B cell (primary cell): ENCODE results near the gene ECE2. TPM values are rescaled to one million over a fixed set of nuclear protein-coding genes. Genes with fewer than 3 reads are reported as not detected.

Experiments
- ATAC-seq: fragments of 200-7000 bp; cut with Tn5 transposase; one replicate; pipeline ENCODE4 v1.10.0; 2021; ENCODE audit warnings: low read depth, mild to moderate bottlenecking, moderate number of reproducible peaks, moderate library complexity
- CTCF ChIA-PET: fragments of 350-600 bp; sonication (Branson Sonifier 250); formaldehyde crosslinking; loops from one replicate; lab custom pipeline; 2021; ENCODE audit warnings: antibody characterized with exemption, inconsistent platforms; lab: Charles Lee
- POLR2A ChIA-PET: fragments of 350-600 bp; sonication (Branson Sonifier 250); formaldehyde crosslinking; loops from one replicate; lab custom pipeline; 2021; ENCODE audit warnings: antibody characterized with exemption; lab: Charles Lee
- DNase-seq: peaks from one replicate; pipeline ENCODE4 v3.0.0; 2013
- H2AFZ ChIP-seq: 2 replicates; pipeline ENCODE4 v1.6.1; 2012; ENCODE audit warnings: mild to moderate bottlenecking, low read depth, low read length; ENCODE audit not compliant: insufficient read depth, poor library complexity, severe bottlenecking
- H3K27ac ChIP-seq, 2 donors: 1 replicate in 1 of 2; 2 replicates in 1 of 2; pipeline ENCODE4 v1.5.1; 2012 to 2013; ENCODE audit warnings: low read length in 2 of 2, mild to moderate bottlenecking in 2 of 2, moderate library complexity in 1 of 2
- H3K27me3 ChIP-seq, 4 experiments: fragments of 200-600 bp in 1 of 4; sonication (generic) in 1 of 4; replicated peaks in 1 of 4; 1 replicate in 2 of 4; 2 replicates in 2 of 4; pipeline versions ENCODE4 v1.6.1 to v1.7.0; 2013 to 2016; ENCODE audit warnings: low read length in 3 of 4, mild to moderate bottlenecking in 2 of 4, mixed read lengths in 1 of 4, moderate library complexity in 1 of 4; ENCODE audit not compliant: insufficient read depth in 4 of 4, control insufficient read depth in 3 of 4; ENCODE audit errors: control extremely low read depth in 1 of 4
- H3K36me3 ChIP-seq, 2 experiments: replicated peaks in 1 of 2; 1 replicate in 1 of 2; 2 replicates in 1 of 2; pipeline versions ENCODE4 v1.6.1 to v1.7.1; 2013; ENCODE audit warnings: low read length in 1 of 2; ENCODE audit not compliant: insufficient read depth in 2 of 2, control insufficient read depth in 1 of 2; ENCODE audit errors: control extremely low read depth in 1 of 2, extremely low read depth in 1 of 2
- H3K4me1 ChIP-seq, 2 donors: fragments of 200-600 bp in 1 of 2; sonication (generic) in 1 of 2; 1 replicate in 1 of 2; 2 replicates in 1 of 2; pipeline versions ENCODE4 v1.5.1 to v1.6.1; 2013 to 2017; ENCODE audit warnings: low read length in 2 of 2; ENCODE audit not compliant: control insufficient read depth in 2 of 2, insufficient read depth in 2 of 2
- H3K4me2 ChIP-seq: replicated peaks from 2 replicates; pipeline ENCODE3; 2012; ENCODE audit warnings: mild to moderate bottlenecking, low read depth, low read length; ENCODE audit not compliant: poor library complexity, severe bottlenecking
- H3K4me3 ChIP-seq, 5 experiments: fragments of 200-600 bp in 1 of 5; sonication (generic) in 1 of 5; 1 replicate in 3 of 5; 2 replicates in 2 of 5; pipeline versions ENCODE4 v1.5.1 to v1.7.0; 2011 to 2016; ENCODE audit warnings: low read length in 4 of 5, mild to moderate bottlenecking in 4 of 5, low read depth in 2 of 5, control low read depth in 1 of 5, moderate library complexity in 1 of 5; ENCODE audit not compliant: insufficient read depth in 1 of 5; ENCODE audit errors: control extremely low read depth in 1 of 5, extremely low read depth in 1 of 5
- H3K79me2 ChIP-seq: fragments of 200-600 bp; sonication (generic); one replicate; pipeline ENCODE4 v1.6.0; 2016; ENCODE audit warnings: low read length; ENCODE audit not compliant: control insufficient read depth, insufficient read depth
- H3K9ac ChIP-seq: fragments of 200-600 bp; sonication (generic); 2 replicates; pipeline ENCODE4 v1.6.1; 2017; ENCODE audit warnings: mild to moderate bottlenecking, low read length, moderate library complexity
- H3K9me3 ChIP-seq, 3 donors: one replicate each; pipeline versions ENCODE4 v1.6.1 to v1.7.1; 2013; ENCODE audit warnings: low read length in 2 of 3; ENCODE audit not compliant: control insufficient read depth in 2 of 3, insufficient read depth in 1 of 3; ENCODE audit errors: control extremely low read depth in 1 of 3
- H4K20me1 ChIP-seq: 2 replicates; pipeline ENCODE4 v1.6.0; 2012; ENCODE audit warnings: mild to moderate bottlenecking, low read length; ENCODE audit not compliant: insufficient read depth, control insufficient read depth, poor library complexity, severe bottlenecking
- H3K27ac Mint-ChIP-seq: one replicate; pipeline ENCODE4 v1.8.0; 2021; ENCODE audit warnings: mixed read lengths
- H3K27me3 Mint-ChIP-seq: one replicate; pipeline ENCODE4 v1.8.0; 2021; ENCODE audit warnings: mixed read lengths
- H3K4me1 Mint-ChIP-seq: one replicate; pipeline ENCODE4 v1.8.0; 2021; ENCODE audit warnings: mixed read lengths
- H3K4me3 Mint-ChIP-seq: one replicate; pipeline ENCODE4 v1.8.0; 2021; ENCODE audit warnings: mixed read lengths
- H3K9me3 Mint-ChIP-seq: one replicate; pipeline ENCODE4 v1.8.0; 2022; ENCODE audit warnings: mixed read lengths; ENCODE audit not compliant: insufficient read depth
- EZH2 ChIP-seq: IDR thresholded peaks from 2 replicates; pipeline ENCODE4 v1.6.1; 2012; ENCODE audit warnings: borderline replicate concordance, low read depth, mild to moderate bottlenecking, moderate library complexity, low read length; ENCODE audit not compliant: insufficient read depth, poor library complexity, severe bottlenecking
- WGBS: methylation state at CpG from one replicate; pipeline ENCODE4 v1.1.5; 2013; ENCODE audit warnings: missing lambda C conversion rate; ENCODE audit not compliant: insufficient coverage; 5-methylcytosine and 5-hydroxymethylcytosine counted together
- intact Hi-C: fragments of 100-400 bp; cut with micrococcal nuclease; formaldehyde crosslinking; loops from one replicate; pipeline ENCODE4 v1.10.0; 2022
- polyA plus RNA-seq: library from polyadenylated mRNA; depleted of rRNA; stranded (reverse); fragments of >200 nt; gene quantifications from 2 replicates; pipeline ENCODE4 v1.2.3, GENCODE V29; 2012
- small RNA-seq: library from RNA; depleted of rRNA; stranded (forward); fragments of <200 nt; gene quantifications from one replicate; pipeline ENCODE3, GENCODE V24; 2012; ENCODE audit warnings: low replicate concordance, low read depth; ENCODE audit not compliant: insufficient read length
- total RNA-seq, 2 donors: library from RNA; stranded (reverse); fragments of 120-200 nt in 1 of 2; gene quantifications; 1 replicate in 1 of 2; 2 replicates in 1 of 2; pipeline versions ENCODE4 v1.2.3 to v1.2.4, GENCODE V29; 2013 to 2022
- TF ChIP-seq, protein P1 (sequence below): fragments of 200-600 bp; IDR thresholded peaks from one replicate; pipeline ENCODE4 v1.8.0; 2022; ENCODE audit warnings: antibody characterized with exemption, mild to moderate bottlenecking

The ECE2 gene
- total and polyA plus RNA-seq, 2 donors (not counting 1 experiment from before 2014, with no cell fraction given) = not detected

GRCh38 chr3:184341925-184342324, 66.1 kb downstream of the ECE2 start:
- Mint-ChIP-seq H3K4me1 (peaks cover 17% of the 10 kb centered on the region), H3K9me3 (no peaks in the 10 kb centered on the region), H3K27me3 (no peaks in the 10 kb centered on the region), H3K27ac (no peak overlapping the region), H3K4me3 (no peak overlapping the region)
- Histone ChIP-seq H3K27ac (no peak overlapping the region), H3K79me2 (peaks cover 15% of the 10 kb centered on the region), H3K4me1 (peaks cover 3 to 11% of the 10 kb centered on the region in 2 donors), H3K36me3 (peaks cover 0 to 4% of the 10 kb centered on the region in 2 experiments), H3K27me3 (peaks cover 0 to 3% (median 0%) of the 10 kb centered on the region in 4 experiments), H3K9me3 (no peaks in the 10 kb centered on the region), H3K4me3 (no peak overlapping the region), H2AFZ (no peak overlapping the region), H4K20me1 (no peaks in the 10 kb centered on the region), H3K4me2 (no peak overlapping the region), H3K9ac (no peak overlapping the region)
- CTCF ChIA-PET = no interaction called here
- DNase-seq (no peak), ATAC-seq (no peak)
- intact Hi-C loops = no loop called here
- POLR2A ChIA-PET = no interaction called here
- TF ChIP-seq EZH2 = no peak
- TF ChIP-seq, protein P1, sequence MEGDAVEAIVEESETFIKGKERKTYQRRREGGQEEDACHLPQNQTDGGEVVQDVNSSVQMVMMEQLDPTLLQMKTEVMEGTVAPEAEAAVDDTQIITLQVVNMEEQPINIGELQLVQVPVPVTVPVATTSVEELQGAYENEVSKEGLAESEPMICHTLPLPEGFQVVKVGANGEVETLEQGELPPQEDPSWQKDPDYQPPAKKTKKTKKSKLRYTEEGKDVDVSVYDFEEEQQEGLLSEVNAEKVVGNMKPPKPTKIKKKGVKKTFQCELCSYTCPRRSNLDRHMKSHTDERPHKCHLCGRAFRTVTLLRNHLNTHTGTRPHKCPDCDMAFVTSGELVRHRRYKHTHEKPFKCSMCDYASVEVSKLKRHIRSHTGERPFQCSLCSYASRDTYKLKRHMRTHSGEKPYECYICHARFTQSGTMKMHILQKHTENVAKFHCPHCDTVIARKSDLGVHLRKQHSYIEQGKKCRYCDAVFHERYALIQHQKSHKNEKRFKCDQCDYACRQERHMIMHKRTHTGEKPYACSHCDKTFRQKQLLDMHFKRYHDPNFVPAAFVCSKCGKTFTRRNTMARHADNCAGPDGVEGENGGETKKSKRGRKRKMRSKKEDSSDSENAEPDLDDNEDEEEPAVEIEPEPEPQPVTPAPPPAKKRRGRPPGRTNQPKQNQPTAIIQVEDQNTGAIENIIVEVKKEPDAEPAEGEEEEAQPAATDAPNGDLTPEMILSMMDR = no peak
- 100% methylated on average over 3 of the region's 7 CpGs for WGBS

Small RNA genes lying within 50 kb of the gene (small RNA-seq; reads per million reads assigned to genes)
- gene MIR1224 = not detected
- 5,141 reads per million, percentile 99 among the genes with 10 or more reads in this experiment for gene SNORD66

Other genes with a start within 250 kb of the ECE2 start
- not detected in 2 replicates for gene HTR3D, start 244.3 kb upstream of the ECE2 start, total RNA-seq
- not detected in 2 replicates for gene HTR3D, start 244.3 kb upstream of the ECE2 start, polyA plus RNA-seq
- not detected in 2 replicates for gene HTR3C, start 223.0 kb upstream of the ECE2 start, total RNA-seq
- gene HTR3C, start 223.0 kb upstream of the ECE2 start, polyA plus RNA-seq = not detected in 2 replicates
- gene HTR3E, start 179.0 kb upstream of the ECE2 start, total RNA-seq = not detected in 2 replicates
- not detected in 2 replicates for gene HTR3E, start 179.0 kb upstream of the ECE2 start, polyA plus RNA-seq
- 83.8 and 85.9 TPM in 2 replicates for gene EIF2B5, start 140.7 kb upstream of the ECE2 start, total RNA-seq
- gene EIF2B5, start 140.7 kb upstream of the ECE2 start, polyA plus RNA-seq = 73.2 and 77.1 TPM in 2 replicates
- 81.3 and 92.0 TPM in 2 replicates for gene DVL3, start 120.6 kb upstream of the ECE2 start, total RNA-seq
- 42.7 and 49.4 TPM in 2 replicates for gene DVL3, start 120.6 kb upstream of the ECE2 start, polyA plus RNA-seq
- 191 and 207 TPM in 2 replicates for gene AP2M1, start 101.2 kb upstream of the ECE2 start, total RNA-seq
- 132 and 171 TPM in 2 replicates for gene AP2M1, start 101.2 kb upstream of the ECE2 start, polyA plus RNA-seq
- gene ABCF3, start 89.8 kb upstream of the ECE2 start, total RNA-seq = 115 and 131 TPM in 2 replicates
- gene ABCF3, start 89.8 kb upstream of the ECE2 start, polyA plus RNA-seq = 74.0 and 86.5 TPM in 2 replicates
- 0.37 TPM in 1 of 2 replicates, not detected in the other for gene VWA5B2, start 46.4 kb upstream of the ECE2 start, total RNA-seq
- gene VWA5B2, start 46.4 kb upstream of the ECE2 start, polyA plus RNA-seq = 0.09 and 0.10 TPM in 2 replicates
- 32.7 and 38.6 TPM in 2 replicates for gene ALG3, start 27.1 kb upstream of the ECE2 start, total RNA-seq
- gene ALG3, start 27.1 kb upstream of the ECE2 start, polyA plus RNA-seq = 29.9 and 36.1 TPM in 2 replicates
- 1.5 and 2.0 TPM in 2 replicates for gene EEF1AKMT4, start 26.4 kb upstream of the ECE2 start, total RNA-seq
- gene EEF1AKMT4, start 26.4 kb upstream of the ECE2 start, polyA plus RNA-seq = 0.61 and 2.5 TPM in 2 replicates
- gene CAMK2N2, start 14.5 kb upstream of the ECE2 start, total RNA-seq = 0.29 TPM in 1 of 2 replicates, not detected in the other
- not detected in 2 replicates for gene CAMK2N2, start 14.5 kb upstream of the ECE2 start, polyA plus RNA-seq
- gene PSMD2, start 23.2 kb downstream of the ECE2 start, total RNA-seq = 140 and 145 TPM in 2 replicates
- gene PSMD2, start 23.2 kb downstream of the ECE2 start, polyA plus RNA-seq = 79.4 and 119 TPM in 2 replicates
- gene EIF4G1, start 38.6 kb downstream of the ECE2 start, total RNA-seq = 160 TPM in 2 replicates
- 65.8 and 111 TPM in 2 replicates for gene EIF4G1, start 38.6 kb downstream of the ECE2 start, polyA plus RNA-seq
- 11.7 and 14.0 TPM in 2 replicates for gene FAM131A, start 61.6 kb downstream of the ECE2 start, total RNA-seq
- 11.8 and 13.4 TPM in 2 replicates for gene FAM131A, start 61.6 kb downstream of the ECE2 start, polyA plus RNA-seq
- gene CLCN2, start 85.6 kb downstream of the ECE2 start, total RNA-seq = 8.1 and 14.4 TPM in 2 replicates
- 6.1 and 6.2 TPM in 2 replicates for gene CLCN2, start 85.6 kb downstream of the ECE2 start, polyA plus RNA-seq
- gene POLR2H, start 85.7 kb downstream of the ECE2 start, total RNA-seq = 60.4 and 62.4 TPM in 2 replicates
- gene POLR2H, start 85.7 kb downstream of the ECE2 start, polyA plus RNA-seq = 106 and 140 TPM in 2 replicates
- not detected in 2 replicates for gene THPO, start 102.2 kb downstream of the ECE2 start, total RNA-seq
- not detected in 2 replicates for gene THPO, start 102.2 kb downstream of the ECE2 start, polyA plus RNA-seq
- not detected in 2 replicates for gene CHRD, start 104.0 kb downstream of the ECE2 start, total RNA-seq
- 0.10 TPM in 1 of 2 replicates, not detected in the other for gene CHRD, start 104.0 kb downstream of the ECE2 start, polyA plus RNA-seq